NT2/D1 (cell line): ENCODE measurements around the gene IZUMO3.

Source experiments
- YY1 ChIP-seq: IDR thresholded peaks from 2 replicates; pipeline ENCODE4 v1.6.1; 2011; ENCODE audit not compliant: insufficient read length, insufficient read depth
- ZNF274 ChIP-seq: IDR thresholded peaks from 2 replicates; pipeline ENCODE4 v1.6.1; 2011; ENCODE audit warnings: mild to moderate bottlenecking, low read depth, low read length

DNA sequence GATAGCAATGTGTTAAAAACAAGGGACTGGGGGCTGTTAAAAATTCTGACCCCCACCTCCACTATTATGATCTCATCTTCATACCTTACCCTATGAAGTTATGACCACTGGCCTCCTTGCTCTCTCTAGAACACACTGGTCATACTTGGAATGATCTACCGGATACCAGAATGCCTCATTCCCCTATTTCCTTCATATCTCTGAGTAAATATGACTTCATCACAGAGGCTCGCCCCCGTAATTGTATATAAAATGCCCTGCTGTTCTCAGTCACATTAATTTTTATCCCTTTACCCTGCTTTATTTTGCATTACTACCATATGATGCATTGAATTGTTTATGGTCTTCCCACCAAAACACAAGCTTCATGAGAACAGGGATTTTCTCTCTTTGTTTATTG lies 29.2 kb downstream of the IZUMO3 start:
- TF ChIP-seq YY1 (no peak), ZNF274 (no peak)
